ENCODE measurements around the gene HSPA1A.

- TF ChIP-seq CTCF (conservative IDR thresholded peaks at IDR 0.05; ENCODE audit: low read length) (no peak), EZH2phosphoT487 (IDR thresholded peaks at IDR 0.05; ENCODE audit: borderline replicate concordance, low read depth, low read length) (no peak)
Observed at GRCh38 chr6:31792761-31793171, 22.6 kb upstream of the HSPA1A start.

Measured in OCI-LY7 (cell line).